IMR-90 (cell line): ENCODE results near the gene ADAMTS14. TPM values are rescaled to one million over a fixed set of nuclear protein-coding genes. Genes with fewer than 3 reads are reported as not detected.

Source experiments
- ATAC-seq: fragments of 200-7000 bp; cut with Tn5 transposase; 2 replicates; pipeline ENCODE4 v1.9.1; 2020; ENCODE audit warnings: low read depth, mild to moderate bottlenecking, moderate library complexity
- BruUV-seq: library from RNA; stranded (reverse); fragments of 400-500 nt; replicated peaks from 2 replicates; lab custom pipeline; 2021; lab: Mats Ljungman, UMichigan
- CTCF ChIA-PET: fragments of 300-600 bp; formaldehyde crosslinking; extraction: SDS; loops from one replicate; lab custom pipeline; 2021; ENCODE audit warnings: antibody characterized with exemption; lab: Yijun Ruan, JAX
- POLR2A ChIA-PET: fragments of 300-600 bp; sonication (Branson Sonifier 250); formaldehyde crosslinking; loops from one replicate; lab custom pipeline; 2022; ENCODE audit warnings: antibody characterized with exemption; ENCODE audit not compliant: unreplicated experiment; lab: Charles Lee
- DNase-seq: peaks from one replicate; pipeline ENCODE4 v3.0.0; 2013
- H2AFZ ChIP-seq: replicated peaks from 2 replicates; pipeline ENCODE3; 2013; ENCODE audit warnings: low read length, mild to moderate bottlenecking; ENCODE audit not compliant: poor library complexity
- H2AK5ac ChIP-seq: 2 replicates; pipeline ENCODE4 v1.6.1; 2013; ENCODE audit warnings: low read depth, low read length, inconsistent platforms
- H2AK9ac ChIP-seq: replicated peaks from 2 replicates; pipeline ENCODE3; 2013; ENCODE audit warnings: mild to moderate bottlenecking, low read depth, low read length, moderate library complexity; ENCODE audit not compliant: poor library complexity
- H2BK120ac ChIP-seq: 2 replicates; pipeline ENCODE4 v1.6.1; 2013; ENCODE audit warnings: low read depth, low read length, inconsistent platforms
- H2BK15ac ChIP-seq: 3 replicates; pipeline ENCODE4 v1.6.1; 2013; ENCODE audit warnings: low read depth, low read length, inconsistent platforms
- H2BK20ac ChIP-seq: 2 replicates; pipeline ENCODE4 v1.6.1; 2013; ENCODE audit warnings: low read depth, mild to moderate bottlenecking, inconsistent platforms, low read length, moderate library complexity
- H2BK5ac ChIP-seq: 2 replicates; pipeline ENCODE4 v1.6.1; 2013; ENCODE audit warnings: mild to moderate bottlenecking, low read depth, low read length, inconsistent platforms; ENCODE audit not compliant: poor library complexity, severe bottlenecking
- H3K14ac ChIP-seq: replicated peaks from 2 replicates; pipeline ENCODE4 v1.6.1; 2013; ENCODE audit warnings: low read depth, low read length, inconsistent platforms
- H3K18ac ChIP-seq: 2 replicates; pipeline ENCODE4 v1.6.1; 2013; ENCODE audit warnings: low read depth, low read length, control low read depth
- H3K23ac ChIP-seq: 2 replicates; pipeline ENCODE4 v1.6.1; 2013; ENCODE audit warnings: low read depth, low read length, inconsistent platforms
- H3K27ac ChIP-seq: 2 replicates; pipeline ENCODE4 v1.5.1; 2013; ENCODE audit warnings: mild to moderate bottlenecking, control low read depth, low read length; ENCODE audit not compliant: insufficient read depth
- H3K27me3 ChIP-seq: 2 replicates; pipeline ENCODE4 v1.6.1; 2013; ENCODE audit warnings: low read length; ENCODE audit not compliant: control insufficient read depth, insufficient read depth
- H3K36me3 ChIP-seq: 2 replicates; pipeline ENCODE4 v1.6.1; 2013; ENCODE audit warnings: low read length, mixed read lengths; ENCODE audit not compliant: control insufficient read depth, insufficient read depth
- H3K4ac ChIP-seq: 2 replicates; pipeline ENCODE4 v1.6.1; 2013; ENCODE audit warnings: low read depth, low read length, inconsistent platforms
- H3K4me1 ChIP-seq: 2 replicates; pipeline ENCODE4 v1.6.1; 2013; ENCODE audit warnings: low read length, mixed read lengths; ENCODE audit not compliant: control insufficient read depth, insufficient read depth
- H3K4me2 ChIP-seq: 2 replicates; pipeline ENCODE4 v1.6.1; 2013; ENCODE audit warnings: low read depth, mild to moderate bottlenecking, control low read depth, low read length, moderate library complexity
- H3K4me3 ChIP-seq: 2 replicates; pipeline ENCODE4 v1.5.1; 2013; ENCODE audit warnings: low read depth, mild to moderate bottlenecking, control low read depth, low read length, moderate library complexity; ENCODE audit not compliant: insufficient read depth
- H3K56ac ChIP-seq: 2 replicates; pipeline ENCODE4 v1.6.1; 2013; ENCODE audit warnings: low read length, inconsistent platforms; ENCODE audit not compliant: insufficient read depth; ENCODE audit errors: extremely low read depth
- H3K79me1 ChIP-seq, 2 experiments: 2 replicates each; pipeline ENCODE4 v1.6.1; 2013; ENCODE audit warnings: low read length in 2 of 2, inconsistent platforms in 1 of 2, low read depth in 1 of 2
- H3K9ac ChIP-seq: 2 replicates; pipeline ENCODE4 v1.6.1; 2013; ENCODE audit warnings: low read depth, low read length, control low read depth
- H3K9me1 ChIP-seq: 2 replicates; pipeline ENCODE4 v1.6.1; 2013; ENCODE audit warnings: low read length, inconsistent platforms; ENCODE audit not compliant: insufficient read depth
- H3K9me3 ChIP-seq: 2 replicates; pipeline ENCODE4 v1.6.1; 2013; ENCODE audit warnings: low read length; ENCODE audit not compliant: control insufficient read depth, insufficient read depth
- H4K20me1 ChIP-seq: 2 replicates; pipeline ENCODE4 v1.6.1; 2013; ENCODE audit warnings: low read length, inconsistent platforms; ENCODE audit not compliant: insufficient read depth
- H4K5ac ChIP-seq: 2 replicates; pipeline ENCODE4 v1.6.1; 2013; ENCODE audit warnings: mild to moderate bottlenecking, low read depth, low read length, control low read depth
- H4K8ac ChIP-seq, 2 experiments: 2 replicates each; pipeline ENCODE4 v1.6.1; 2013; ENCODE audit warnings: low read depth in 2 of 2, low read length in 2 of 2, control low read depth in 1 of 2, inconsistent platforms in 1 of 2
- H4K91ac ChIP-seq: 2 replicates; pipeline ENCODE4 v1.6.1; 2013; ENCODE audit warnings: low read depth, low read length, inconsistent platforms; ENCODE audit not compliant: insufficient read depth
- BHLHE40 ChIP-seq: fragments of 150-350 bp; IDR thresholded peaks from 2 replicates; pipeline ENCODE4 v1.6.1; 2016; ENCODE audit warnings: mild to moderate bottlenecking, low read depth, low read length
- CEBPB ChIP-seq: IDR thresholded peaks from 2 replicates; pipeline ENCODE4 v1.6.1; 2012; ENCODE audit warnings: low read depth, low read length, improper control_type of control experiment
- CHD1 ChIP-seq: IDR thresholded peaks from 2 replicates; pipeline ENCODE4 v1.6.1; 2012; ENCODE audit warnings: low read depth, low read length, improper control_type of control experiment
- FOS ChIP-seq: fragments of 150-350 bp; IDR thresholded peaks from 2 replicates; pipeline ENCODE4 v1.6.1; 2016; ENCODE audit warnings: low read depth, low read length
- MAFK ChIP-seq: IDR thresholded peaks from 2 replicates; pipeline ENCODE4 v1.6.1; 2012; ENCODE audit warnings: low read depth, low read length, improper control_type of control experiment
- MAZ ChIP-seq: IDR thresholded peaks from 2 replicates; pipeline ENCODE4 v1.6.1; 2012; ENCODE audit warnings: low read depth, mild to moderate bottlenecking, low read length, improper control_type of control experiment, moderate library complexity, borderline replicate concordance
- MXI1 ChIP-seq: IDR thresholded peaks from 2 replicates; pipeline ENCODE4 v1.6.1; 2012; ENCODE audit warnings: low read depth, mild to moderate bottlenecking, low read length, moderate library complexity, borderline replicate concordance
- NFE2L2 ChIP-seq: fragments of 150-350 bp; IDR thresholded peaks from 2 replicates; pipeline ENCODE4 v1.6.1; 2016; ENCODE audit warnings: low read depth, mild to moderate bottlenecking, low read length
- POLR2A ChIP-seq: IDR thresholded peaks from 2 replicates; pipeline ENCODE4 v1.6.1; 2012; ENCODE audit warnings: mild to moderate bottlenecking, low read depth, low read length
- RAD21 ChIP-seq: IDR thresholded peaks from 2 replicates; pipeline ENCODE4 v1.6.1; 2012; ENCODE audit warnings: low read length, improper control_type of control experiment
- RCOR1 ChIP-seq: IDR thresholded peaks from 2 replicates; pipeline ENCODE4 v1.6.1; 2012; ENCODE audit warnings: mild to moderate bottlenecking, low read length, improper control_type of control experiment; ENCODE audit not compliant: insufficient replicate concordance
- RFX5 ChIP-seq: IDR thresholded peaks from 2 replicates; pipeline ENCODE4 v1.8.0; 2012; ENCODE audit warnings: low read depth, mild to moderate bottlenecking, low read length, moderate library complexity
- SMC3 ChIP-seq: fragments of 150-350 bp; IDR thresholded peaks from 2 replicates; pipeline ENCODE4 v1.6.1; 2016; ENCODE audit warnings: low read depth, mild to moderate bottlenecking, antibody characterized with exemption, low read length, moderate library complexity
- WGBS, 2 experiments: methylation state at CpG; one replicate each; pipeline versions ENCODE4 v1.1.5 to v1.1.7; 2013; ENCODE audit warnings: missing lambda C conversion rate in 2 of 2; ENCODE audit not compliant: insufficient read length in 1 of 2; ENCODE audit errors: extremely low coverage in 2 of 2; 5-methylcytosine and 5-hydroxymethylcytosine counted together
- dilution Hi-C: fragments of 300-500 bp; cut with HindIII; formaldehyde crosslinking; loops from one replicate; pipeline ENCODE4 v1.14.3; 2018; ENCODE audit warnings: low sequenced_read_pairs; ENCODE audit not compliant: unreplicated experiment
- in situ Hi-C: fragments of 300-500 bp; cut with MboI; formaldehyde crosslinking; loops from 3 replicates; pipeline ENCODE4 v1.14.3; 2019; ENCODE audit warnings: low sequenced_read_pairs, inconsistent platforms, mixed read lengths
- intact Hi-C: fragments of 100-400 bp; cut with micrococcal nuclease; formaldehyde crosslinking; loops from 2 replicates; pipeline ENCODE4 v1.10.0; 2022
- polyA plus RNA-seq, 3 experiments: library from polyadenylated mRNA; depleted of rRNA; stranded (reverse); fragments of >200 nt; gene quantifications; 2 replicates each; pipeline ENCODE4 v1.2.3, GENCODE V29; 2012; ENCODE audit warnings: low replicate concordance in 1 of 3
- total RNA-seq: library from RNA; depleted of rRNA; stranded (reverse); fragments of >200 nt; gene quantifications from 2 replicates; pipeline ENCODE4 v1.2.3, GENCODE V29; 2012
- TF ChIP-seq, protein P1 (sequence below): fragments of 150-350 bp; IDR thresholded peaks from 2 replicates; pipeline ENCODE4 v1.6.1; 2016; ENCODE audit warnings: low read depth, mild to moderate bottlenecking, low read length, moderate library complexity, borderline replicate concordance
- TF ChIP-seq, protein P2 (sequence below): conservative IDR thresholded peaks from 2 replicates; pipeline ENCODE4 v1.5.1; 2012; ENCODE audit warnings: mild to moderate bottlenecking, low read depth, low read length, improper control_type of control experiment
- TF ChIP-seq, protein P3 (sequence below): fragments of 150-350 bp; IDR thresholded peaks from 2 replicates; pipeline ENCODE4 v1.6.1; 2017; ENCODE audit warnings: mild to moderate bottlenecking, antibody characterized with exemption, low read length, low read depth

Gene ADAMTS14
- total and polyA plus RNA-seq, 2 of the 4 experiments (the other 2 are of a cell fraction): under 0.01 to 0.31 TPM

DNA sequence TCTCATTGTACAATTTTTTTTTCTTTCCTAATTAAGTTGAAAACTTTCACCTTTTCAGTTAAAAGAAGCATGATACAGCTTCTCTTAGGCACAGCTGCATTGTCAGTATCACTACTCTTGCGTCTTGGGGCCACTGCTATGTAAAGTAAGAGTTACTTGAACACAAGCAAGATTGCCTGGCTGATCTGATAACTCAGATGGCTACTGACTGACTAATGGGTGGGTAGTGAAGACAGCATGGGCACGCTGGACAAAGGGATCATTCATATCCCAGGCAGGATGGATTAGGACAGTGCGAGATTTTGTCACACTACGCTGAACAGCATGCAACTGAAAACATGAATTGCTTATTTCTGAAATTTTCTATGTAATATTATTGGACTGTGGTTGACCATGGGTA is 11.6 kb upstream of the ADAMTS14 start:
- in situ Hi-C loops (no loop called here), dilution Hi-C loops (no loop called here), intact Hi-C loops (no loop called here)
- DNase-seq: no peak
- Histone ChIP-seq H3K18ac (no peak overlapping the region), H3K27me3 (no peaks in the 10 kb centered on the region), H4K5ac (no peak overlapping the region), H4K20me1 (no peaks in the 10 kb centered on the region), H2BK15ac (peak overlapping the region; percentile 77; the same call in 1 of the 3 replicates), H3K27ac (no peak overlapping the region), H3K9me1 (peaks cover 19% of the 10 kb centered on the region), H2AK9ac (no peak overlapping the region), H3K79me1 (no peaks in the 10 kb centered on the region), H3K36me3 (no peaks in the 10 kb centered on the region), H2AFZ (no peak overlapping the region), H4K8ac (no peak overlapping the region), H3K4me1 (peaks cover 22% of the 10 kb centered on the region), H3K56ac (no peak overlapping the region), H2BK5ac (no peak overlapping the region), H3K4ac (no peak overlapping the region; the same call in 1 of the 2 replicates), H3K4me3 (no peak overlapping the region), H4K91ac (peak overlapping the region; percentile 33; the same call in 1 of the 2 replicates), H2BK20ac (no peak overlapping the region), H3K4me2 (no peak overlapping the region), H2AK5ac (no peak overlapping the region), H3K14ac (no peak overlapping the region), H2BK120ac (no peak overlapping the region), H3K9me3 (0 out of 2 replicates have a peak, but pooled peaks cover 4% of the 10 kb centered on the region), H3K9ac (no peak overlapping the region), H3K23ac (no peak overlapping the region)
- ChIA-PET CTCF (no interaction called here), POLR2A (no interaction called here)
- TF ChIP-seq RCOR1: no peak
- TF ChIP-seq CHD1: no peak
- TF ChIP-seq, protein P1, sequence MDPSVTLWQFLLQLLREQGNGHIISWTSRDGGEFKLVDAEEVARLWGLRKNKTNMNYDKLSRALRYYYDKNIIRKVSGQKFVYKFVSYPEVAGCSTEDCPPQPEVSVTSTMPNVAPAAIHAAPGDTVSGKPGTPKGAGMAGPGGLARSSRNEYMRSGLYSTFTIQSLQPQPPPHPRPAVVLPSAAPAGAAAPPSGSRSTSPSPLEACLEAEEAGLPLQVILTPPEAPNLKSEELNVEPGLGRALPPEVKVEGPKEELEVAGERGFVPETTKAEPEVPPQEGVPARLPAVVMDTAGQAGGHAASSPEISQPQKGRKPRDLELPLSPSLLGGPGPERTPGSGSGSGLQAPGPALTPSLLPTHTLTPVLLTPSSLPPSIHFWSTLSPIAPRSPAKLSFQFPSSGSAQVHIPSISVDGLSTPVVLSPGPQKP: no peak
- TF ChIP-seq MXI1: no peak
- no peak for TF ChIP-seq SMC3
- TF ChIP-seq CEBPB: no peak
- TF ChIP-seq BHLHE40: no peak
- TF ChIP-seq POLR2A: no peak
- no peak for TF ChIP-seq MAZ
- TF ChIP-seq RFX5: no peak
- TF ChIP-seq MAFK: no peak
- TF ChIP-seq, protein P2, sequence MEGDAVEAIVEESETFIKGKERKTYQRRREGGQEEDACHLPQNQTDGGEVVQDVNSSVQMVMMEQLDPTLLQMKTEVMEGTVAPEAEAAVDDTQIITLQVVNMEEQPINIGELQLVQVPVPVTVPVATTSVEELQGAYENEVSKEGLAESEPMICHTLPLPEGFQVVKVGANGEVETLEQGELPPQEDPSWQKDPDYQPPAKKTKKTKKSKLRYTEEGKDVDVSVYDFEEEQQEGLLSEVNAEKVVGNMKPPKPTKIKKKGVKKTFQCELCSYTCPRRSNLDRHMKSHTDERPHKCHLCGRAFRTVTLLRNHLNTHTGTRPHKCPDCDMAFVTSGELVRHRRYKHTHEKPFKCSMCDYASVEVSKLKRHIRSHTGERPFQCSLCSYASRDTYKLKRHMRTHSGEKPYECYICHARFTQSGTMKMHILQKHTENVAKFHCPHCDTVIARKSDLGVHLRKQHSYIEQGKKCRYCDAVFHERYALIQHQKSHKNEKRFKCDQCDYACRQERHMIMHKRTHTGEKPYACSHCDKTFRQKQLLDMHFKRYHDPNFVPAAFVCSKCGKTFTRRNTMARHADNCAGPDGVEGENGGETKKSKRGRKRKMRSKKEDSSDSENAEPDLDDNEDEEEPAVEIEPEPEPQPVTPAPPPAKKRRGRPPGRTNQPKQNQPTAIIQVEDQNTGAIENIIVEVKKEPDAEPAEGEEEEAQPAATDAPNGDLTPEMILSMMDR: no peak
- no peak for TF ChIP-seq RAD21
- TF ChIP-seq FOS: no peak
- TF ChIP-seq, protein P3, sequence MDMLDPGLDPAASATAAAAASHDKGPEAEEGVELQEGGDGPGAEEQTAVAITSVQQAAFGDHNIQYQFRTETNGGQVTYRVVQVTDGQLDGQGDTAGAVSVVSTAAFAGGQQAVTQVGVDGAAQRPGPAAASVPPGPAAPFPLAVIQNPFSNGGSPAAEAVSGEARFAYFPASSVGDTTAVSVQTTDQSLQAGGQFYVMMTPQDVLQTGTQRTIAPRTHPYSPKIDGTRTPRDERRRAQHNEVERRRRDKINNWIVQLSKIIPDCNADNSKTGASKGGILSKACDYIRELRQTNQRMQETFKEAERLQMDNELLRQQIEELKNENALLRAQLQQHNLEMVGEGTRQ: no peak
- no peak for TF ChIP-seq NFE2L2
- no TSS peak for BruUV-seq
- ATAC-seq: no peak
- WGBS, 2 experiments: 86% methylated on average over 2 of the region's 4 CpGs; no CpG with 5 or more reads in 1 of the 2 experiments
